ENCODE results near the gene SLC13A4.
"Not testable (repeated sequence)": the region's sequence is repeated elsewhere in the genome, so short reads cannot be mapped to it uniquely, and the experiment has no call there.

GRCh38 chr7:135692606-135693005, 35.4 kb downstream of the SLC13A4 start:
- TF ChIP-seq CTCF (IDR thresholded peaks at IDR 0.05; ENCODE audit: low read depth, low read length); EZH2phosphoT487 (IDR thresholded peaks at IDR 0.05; ENCODE audit: low read depth): not testable (repeated sequence)

Data from OCI-LY3 (cell line).